Measurements from ENCODE around the gene BMS1.
"Not testable (repeated sequence)": the region's sequence is repeated elsewhere in the genome, so short reads cannot be mapped to it uniquely, and the experiment has no call there.

The BMS1 gene

DNA sequence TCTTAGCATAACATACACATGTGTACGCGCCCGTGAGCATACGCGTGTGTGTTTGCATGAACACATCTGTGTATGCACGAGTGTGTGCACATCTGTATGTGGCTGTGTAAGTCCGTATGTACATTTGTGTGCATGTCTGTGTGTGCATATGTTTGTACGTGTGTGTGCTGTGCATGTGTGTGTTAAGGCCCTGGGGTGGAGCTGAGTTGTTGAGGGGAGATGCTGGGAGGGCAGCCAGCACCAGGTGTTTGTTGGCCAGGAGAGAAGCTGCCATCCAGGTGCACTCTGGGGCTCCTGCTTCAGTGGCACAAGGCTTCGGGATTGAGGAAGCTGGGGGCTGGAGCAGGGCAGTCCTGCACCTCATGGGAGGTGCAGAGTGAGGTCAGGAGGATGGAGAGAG is 85.0 kb downstream of the BMS1 start:
- Mint-ChIP-seq H3K27ac (no peak overlapping the region), H3K4me1 (peaks cover 5% of the 10 kb centered on the region), H3K9me3 (no peaks in the 10 kb centered on the region), H3K4me3 (no peak overlapping the region), H3K36me3 (no peaks in the 10 kb centered on the region)
- DNase-seq (ENCODE audit: low spot score in 2 of 2) = no peak
- ATAC-seq = no peak

- no peak overlapping the region for H3K27ac Mint-ChIP-seq
- ATAC-seq = no peak
- no peaks in the 10 kb centered on the region for H3K36me3 Mint-ChIP-seq
- no peaks in the 10 kb centered on the region for H3K9me3 Mint-ChIP-seq
- no peak overlapping the region for H3K4me3 Mint-ChIP-seq
- H3K4me1 Mint-ChIP-seq = peaks cover 5% of the 10 kb centered on the region
- DNase-seq (ENCODE audit: low spot score in 2 of 2) = no peak
Observed at GRCh38 chr10:42868530-42868929, 85.9 kb downstream of the BMS1 start.

DNA sequence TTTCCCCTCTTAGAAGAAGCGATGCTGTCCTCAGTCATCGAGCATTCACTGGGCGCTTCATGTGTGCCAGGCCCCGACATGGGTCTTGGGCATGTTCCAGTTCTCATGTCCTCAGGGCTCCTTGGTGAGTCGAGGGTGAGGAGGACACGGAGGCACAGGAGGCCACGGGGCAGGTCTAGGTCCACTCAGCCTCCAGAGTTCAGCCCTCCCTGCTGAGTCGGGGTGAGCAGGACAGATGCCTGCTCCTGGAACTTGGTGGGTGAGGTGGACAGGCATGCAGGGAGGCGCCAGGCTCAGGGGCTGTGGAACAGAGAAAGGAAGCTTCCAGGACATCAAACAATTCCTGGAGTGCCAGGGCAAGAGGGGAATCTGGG is 87.4 kb downstream of the BMS1 start:
- peaks cover 5% of the 10 kb centered on the region for H3K4me1 Mint-ChIP-seq
- no peak for ATAC-seq
- no peaks in the 10 kb centered on the region for H3K36me3 Mint-ChIP-seq
- DNase-seq (ENCODE audit: low spot score in 2 of 2) = no peak
- H3K27ac Mint-ChIP-seq = peak overlapping the region; percentile 27
- H3K9me3 Mint-ChIP-seq = no peaks in the 10 kb centered on the region
- H3K4me3 Mint-ChIP-seq = no peak overlapping the region

DNA sequence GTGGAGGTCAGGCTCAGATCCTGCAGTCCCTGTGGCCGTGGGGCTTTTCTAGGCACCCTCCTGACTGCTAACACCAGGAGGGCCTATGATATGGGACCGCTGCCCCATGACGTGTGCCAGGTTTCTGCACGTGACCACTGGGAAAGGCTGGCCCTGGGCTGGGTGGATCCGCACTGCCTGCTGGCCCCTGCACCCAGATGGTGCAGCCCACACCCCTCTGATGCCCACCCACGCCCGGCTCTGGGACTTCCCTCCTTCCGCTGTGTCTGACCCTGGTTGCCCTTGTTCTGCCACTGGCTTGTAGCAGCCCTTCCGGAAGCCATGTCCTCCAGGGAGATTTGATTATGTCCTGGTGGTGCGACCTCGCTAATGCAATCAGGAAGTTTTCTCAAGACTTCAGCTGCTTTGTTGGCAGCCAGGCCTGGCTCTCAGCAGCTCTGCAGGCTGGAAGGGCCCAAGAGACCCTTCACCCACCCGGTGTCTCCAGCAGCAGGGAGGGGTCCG is 88.6 kb downstream of the BMS1 start:
- not testable (repeated sequence) for H3K9me3 Mint-ChIP-seq, H3K36me3 Mint-ChIP-seq

DNA sequence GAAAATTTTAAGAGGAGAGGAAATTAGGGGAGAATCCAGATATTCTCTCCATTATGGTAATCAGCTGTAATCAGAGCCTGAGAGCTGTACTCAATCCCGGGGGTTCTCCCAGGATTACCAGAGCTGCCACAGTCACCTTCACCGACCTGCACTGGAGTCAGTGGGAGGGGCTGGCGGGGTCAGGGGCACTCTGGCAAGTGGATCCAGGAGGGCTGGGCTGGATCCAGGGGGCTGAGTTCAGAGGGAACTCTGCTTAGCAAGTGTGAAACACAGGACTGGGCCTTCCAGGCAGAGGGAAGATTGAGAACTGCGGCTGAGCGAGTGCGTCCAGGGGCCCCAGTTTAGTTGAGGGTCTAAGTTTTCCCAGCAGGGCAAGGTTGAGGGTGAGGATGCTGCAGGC is 89.2 kb downstream of the BMS1 start:
- Mint-ChIP-seq H3K4me1 (peaks cover 4% of the 10 kb centered on the region), H3K27ac (no peak overlapping the region), H3K9me3 (no peaks in the 10 kb centered on the region), H3K36me3 (no peaks in the 10 kb centered on the region), H3K4me3 (no peak overlapping the region)
- DNase-seq (ENCODE audit: low spot score in 2 of 2) = no peak
- ATAC-seq = no peak

More for the DNA sequence above, 88.6 kb downstream of the BMS1 start:
- not testable (repeated sequence) for H3K27ac Mint-ChIP-seq; H3K4me3 Mint-ChIP-seq; ATAC-seq; DNase-seq (ENCODE audit: low spot score in 2 of 2); H3K4me1 Mint-ChIP-seq

DNA sequence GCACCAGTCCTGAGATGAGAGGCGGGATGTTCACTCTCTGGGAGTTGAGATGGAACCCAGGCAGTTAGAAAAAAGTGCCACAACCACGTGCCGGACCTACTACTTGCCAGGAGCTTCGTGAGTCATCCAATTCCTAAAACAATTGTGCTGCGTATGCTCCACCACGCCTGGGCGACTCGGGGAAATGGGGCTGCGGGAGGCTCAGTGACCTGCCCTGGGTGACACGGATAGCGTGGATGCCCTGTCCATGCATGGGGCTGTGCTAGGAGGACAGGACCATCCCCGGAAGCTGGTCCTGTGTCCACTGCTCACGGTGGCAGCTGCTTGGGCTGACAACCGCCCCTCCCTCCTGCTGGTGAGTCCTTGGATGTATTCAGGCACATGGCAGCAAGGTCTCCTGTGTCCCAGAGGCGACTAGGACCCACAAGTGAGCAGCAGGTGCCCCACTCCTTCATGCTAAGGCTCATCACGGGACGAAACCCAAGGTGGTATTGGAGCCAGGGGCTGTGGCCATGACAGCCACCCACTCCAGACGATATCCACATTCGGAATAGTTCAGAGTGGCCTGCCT is 90.4 kb downstream of the BMS1 start:
- peak in 1 of 2 donors; percentile 22 for DNase-seq (ENCODE audit: low spot score in 2 of 2)

DNA sequence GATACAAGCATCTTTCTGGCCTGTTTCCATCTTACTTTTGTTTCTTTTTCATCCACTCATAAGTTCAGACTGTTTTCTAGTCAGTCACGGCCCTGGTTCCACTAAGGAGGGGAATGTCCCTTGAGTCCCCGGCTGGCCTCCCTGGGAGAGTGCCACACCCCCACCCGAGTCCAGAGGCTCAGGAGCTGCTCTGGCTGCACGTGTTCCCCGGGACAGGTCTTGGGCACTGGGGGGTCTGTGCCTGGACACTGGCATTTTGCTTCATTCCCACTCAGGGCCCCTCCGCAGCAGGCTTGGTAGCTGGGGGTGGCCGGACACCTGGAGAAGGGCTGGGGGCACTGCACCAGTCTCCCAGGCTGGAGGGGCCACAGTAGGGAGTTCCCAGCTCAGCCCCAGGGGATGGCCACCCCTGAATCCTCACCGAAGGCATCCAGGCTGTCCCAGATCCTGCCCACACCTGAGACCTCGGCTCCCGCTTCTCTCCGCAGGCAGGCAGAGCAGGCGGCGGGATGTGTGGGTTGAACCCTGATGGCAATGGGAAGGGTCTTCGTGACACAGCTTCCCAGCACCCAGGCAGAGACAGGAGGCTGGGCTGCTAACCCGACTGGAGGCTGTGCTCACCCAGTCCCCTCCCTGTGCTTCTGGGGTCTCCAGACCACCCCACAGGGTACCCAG is 92.3 kb downstream of the BMS1 start:
- DNase-seq (ENCODE audit: low spot score in 2 of 2) = no peak
- no peaks in the 10 kb centered on the region for H3K4me1 Mint-ChIP-seq
- ATAC-seq = no peak
- no peak overlapping the region for H3K4me3 Mint-ChIP-seq
- no peaks in the 10 kb centered on the region for H3K9me3 Mint-ChIP-seq
- H3K27ac Mint-ChIP-seq = no peak overlapping the region
- no peaks in the 10 kb centered on the region for H3K36me3 Mint-ChIP-seq

More for the DNA sequence above, 90.4 kb downstream of the BMS1 start:
- Mint-ChIP-seq H3K4me3 (no peak overlapping the region), H3K27ac (no peak overlapping the region), H3K9me3 (no peaks in the 10 kb centered on the region), H3K36me3 (no peaks in the 10 kb centered on the region), H3K4me1 (no peaks in the 10 kb centered on the region)
- no peak for ATAC-seq

- no peaks in the 10 kb centered on the region for H3K4me1 Mint-ChIP-seq
- peaks cover 3% of the 10 kb centered on the region for H3K9me3 Mint-ChIP-seq
- no peaks in the 10 kb centered on the region for H3K36me3 Mint-ChIP-seq
- no peak overlapping the region for H3K4me3 Mint-ChIP-seq
- no peak for DNase-seq (ENCODE audit: low spot score in 2 of 2)
- no peak for ATAC-seq
- H3K27ac Mint-ChIP-seq = no peak overlapping the region
Observed at GRCh38 chr10:42875388-42875755, 92.8 kb downstream of the BMS1 start.

- H3K4me3 Mint-ChIP-seq = no peak overlapping the region
- H3K4me1 Mint-ChIP-seq = no peaks in the 10 kb centered on the region
- H3K9me3 Mint-ChIP-seq = peaks cover 3% of the 10 kb centered on the region
- DNase-seq (ENCODE audit: low spot score in 2 of 2) (no peak), ATAC-seq (no peak)
- no peaks in the 10 kb centered on the region for H3K36me3 Mint-ChIP-seq
- H3K27ac Mint-ChIP-seq = no peak overlapping the region
Observed at GRCh38 chr10:42875798-42876341, 93.3 kb downstream of the BMS1 start.

- no peak for ATAC-seq
- Mint-ChIP-seq H3K4me1 (no peaks in the 10 kb centered on the region), H3K9me3 (peaks cover 3% of the 10 kb centered on the region), H3K27ac (no peak overlapping the region), H3K4me3 (no peak overlapping the region), H3K36me3 (no peaks in the 10 kb centered on the region)
- DNase-seq (ENCODE audit: low spot score in 2 of 2) = no peak
Observed at GRCh38 chr10:42876476-42876875, 93.9 kb downstream of the BMS1 start.

GRCh38 chr10:42876945-42877344 is 94.3 kb downstream of the BMS1 start:
- H3K4me1 Mint-ChIP-seq = no peaks in the 10 kb centered on the region
- peaks cover 4% of the 10 kb centered on the region for H3K9me3 Mint-ChIP-seq
- DNase-seq (ENCODE audit: low spot score in 2 of 2) = no peak
- ATAC-seq = no peak
- H3K27ac Mint-ChIP-seq = no peak overlapping the region
- H3K36me3 Mint-ChIP-seq = no peaks in the 10 kb centered on the region
- H3K4me3 Mint-ChIP-seq = no peak overlapping the region

DNA sequence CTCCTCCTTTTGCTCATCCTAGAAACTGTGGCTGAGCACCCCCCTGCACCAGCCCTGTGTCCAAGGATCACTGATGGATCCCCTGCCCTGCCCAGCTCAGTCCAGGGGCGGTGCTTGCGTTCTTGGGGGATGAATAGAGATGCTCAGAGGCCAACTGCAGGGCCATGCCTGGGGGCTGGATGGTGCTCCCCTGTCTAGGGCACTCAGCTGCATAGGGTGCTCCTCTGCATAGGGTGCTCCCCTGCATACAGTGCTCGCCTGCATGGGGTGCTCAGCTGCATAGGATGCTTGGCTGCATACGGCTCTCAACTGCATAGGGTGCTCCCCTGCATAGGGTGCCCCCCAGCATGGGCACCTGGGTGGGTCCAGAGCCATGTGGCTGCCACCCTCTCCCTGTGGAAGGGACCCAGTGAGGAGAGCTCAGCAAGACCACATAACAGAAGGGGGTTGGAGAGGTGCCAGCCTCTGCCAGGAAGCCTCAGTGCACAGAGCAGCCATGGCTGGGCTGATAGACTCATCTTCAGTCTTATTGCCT is 95.0 kb downstream of the BMS1 start:
- H3K27ac Mint-ChIP-seq = no peak overlapping the region
- no peak for DNase-seq (ENCODE audit: low spot score in 2 of 2)
- H3K36me3 Mint-ChIP-seq = no peaks in the 10 kb centered on the region
- ATAC-seq = peak; percentile 5
- no peak overlapping the region for H3K4me3 Mint-ChIP-seq
- H3K4me1 Mint-ChIP-seq = no peaks in the 10 kb centered on the region
- peaks cover 10% of the 10 kb centered on the region for H3K9me3 Mint-ChIP-seq

DNA sequence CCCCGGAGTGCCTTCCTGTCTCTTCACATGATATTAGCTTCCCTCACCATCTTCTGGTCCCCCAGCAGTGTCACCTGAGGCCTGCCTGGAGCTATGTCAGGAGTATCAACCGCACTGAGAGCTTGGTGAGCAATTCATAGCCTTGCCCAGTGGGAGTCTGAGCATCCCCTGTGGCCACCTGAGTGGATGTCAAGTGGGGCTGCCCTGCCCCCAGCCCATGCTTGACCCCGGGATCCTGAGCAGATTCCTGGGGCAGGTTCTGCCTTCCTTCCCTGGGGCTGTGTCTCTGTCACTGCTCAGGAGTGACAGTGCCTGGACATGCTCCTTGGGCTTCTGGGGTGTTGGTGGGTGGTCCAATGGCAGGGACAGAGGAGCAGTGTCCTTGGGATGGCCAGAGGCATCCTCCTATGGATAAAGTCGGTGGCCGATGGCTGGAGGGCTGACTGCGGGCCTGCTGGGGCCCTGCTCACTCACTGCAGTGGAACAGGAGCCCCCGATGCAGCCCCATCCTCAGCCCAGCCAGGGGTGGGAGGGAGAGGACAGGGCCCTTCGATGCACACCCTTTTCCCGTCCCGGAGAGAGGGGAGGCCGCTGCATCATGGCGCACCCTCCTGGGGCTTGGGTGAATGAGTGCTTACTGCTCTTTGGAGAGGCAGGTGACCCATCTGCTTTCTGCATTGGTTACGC is 95.7 kb downstream of the BMS1 start:
- DNase-seq (ENCODE audit: low spot score in 2 of 2) = no peak
- ATAC-seq = no peak
- Mint-ChIP-seq H3K4me1 (no peaks in the 10 kb centered on the region), H3K36me3 (no peaks in the 10 kb centered on the region), H3K27ac (no peak overlapping the region), H3K4me3 (no peak overlapping the region), H3K9me3 (peaks cover 14% of the 10 kb centered on the region)

DNA sequence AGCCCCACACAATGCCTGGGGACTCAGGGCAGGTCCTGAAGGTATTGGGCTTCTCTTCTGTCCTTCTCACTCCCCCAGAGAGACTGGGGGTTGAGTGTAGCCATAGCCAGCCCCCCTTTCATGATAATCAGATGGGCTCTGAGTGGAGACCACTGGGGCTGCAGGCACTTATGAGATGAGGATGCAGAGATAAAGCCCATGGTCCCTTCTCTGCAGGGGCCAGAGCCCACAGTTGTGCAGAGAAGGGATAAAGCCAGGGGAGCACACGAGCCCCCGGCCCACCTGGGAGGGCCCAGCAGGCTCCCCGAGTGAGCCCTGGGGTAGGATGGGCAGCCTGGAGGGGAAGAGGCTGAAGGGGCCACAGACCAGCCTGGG is 96.2 kb downstream of the BMS1 start:
- no peak for ATAC-seq
- H3K9me3 Mint-ChIP-seq = peaks cover 14% of the 10 kb centered on the region
- no peaks in the 10 kb centered on the region for H3K36me3 Mint-ChIP-seq

DNA sequence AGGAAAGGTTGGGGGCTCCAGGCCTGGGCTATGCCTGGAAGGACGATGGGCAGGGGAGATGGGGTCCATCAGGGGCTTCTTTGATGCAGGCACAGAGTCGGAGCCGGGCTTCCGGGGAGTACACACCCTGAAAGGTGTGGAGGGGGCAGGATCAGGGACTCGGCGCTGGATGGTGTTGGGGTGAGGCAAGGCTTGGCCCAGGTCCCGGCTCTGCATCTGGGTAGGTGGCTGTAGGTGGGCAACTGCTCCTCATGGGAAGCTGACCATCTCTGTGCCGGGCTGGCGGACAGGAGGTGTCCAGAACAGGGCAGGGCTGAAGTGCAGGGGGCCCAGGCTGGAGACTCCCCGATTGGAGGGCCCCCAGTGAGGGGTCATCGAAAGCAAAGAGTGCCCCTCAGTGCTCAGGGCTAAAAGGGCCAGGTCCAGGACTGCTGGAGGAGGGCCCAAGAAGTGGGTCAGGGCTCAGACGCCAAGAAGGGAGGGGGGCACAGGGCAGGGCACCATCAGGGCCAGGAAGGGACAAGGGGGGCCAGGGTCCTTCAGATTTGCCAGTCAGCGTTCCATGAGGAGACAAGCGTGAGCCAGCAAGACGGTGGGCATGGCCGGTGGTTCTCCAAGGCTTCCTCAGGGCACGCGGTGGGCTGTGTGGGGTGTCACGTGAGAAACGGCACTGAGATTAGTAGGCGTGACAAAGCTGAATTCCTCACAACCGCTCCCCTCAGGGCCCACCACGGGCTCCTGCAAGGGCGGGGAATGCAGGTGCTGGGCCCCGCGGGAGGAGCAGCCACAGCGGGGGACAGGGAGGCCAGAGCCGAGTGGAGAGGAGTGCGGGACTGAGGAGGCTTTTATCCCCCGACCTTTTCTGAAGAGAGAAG is 97.0 kb downstream of the BMS1 start:
- no peak overlapping the region for H3K4me3 Mint-ChIP-seq
- peaks cover 14% of the 10 kb centered on the region for H3K9me3 Mint-ChIP-seq
- no peaks in the 10 kb centered on the region for H3K36me3 Mint-ChIP-seq
- no peaks in the 10 kb centered on the region for H3K4me1 Mint-ChIP-seq
- no peak overlapping the region for H3K27ac Mint-ChIP-seq
- ATAC-seq = no peak
- DNase-seq (ENCODE audit: low spot score in 2 of 2) = no peak

More for the DNA sequence above, 96.2 kb downstream of the BMS1 start:
- Mint-ChIP-seq H3K4me3 (no peak overlapping the region), H3K27ac (no peak overlapping the region), H3K4me1 (no peaks in the 10 kb centered on the region)
- DNase-seq (ENCODE audit: low spot score in 2 of 2) = no peak
